VCaP (cell line): ENCODE measurements around the gene TMED5.
"Not testable (repeated sequence)": the region's sequence is repeated elsewhere in the genome, so short reads cannot be mapped to it uniquely, and the experiment has no call there.

Experiments
- H3K27ac ChIP-seq: fragments of 450-650 bp; 2 replicates; pipeline ENCODE4 v1.5.1; 2017
- TF ChIP-seq, protein P1 (sequence below): fragments of 450-650 bp; conservative IDR thresholded peaks from 2 replicates; pipeline ENCODE4 v1.5.1; 2017; ENCODE audit warnings: mild to moderate bottlenecking, moderate library complexity

TMED5 gene

GRCh38 chr1:93167006-93167405, 13.2 kb downstream of the TMED5 start:
- no peak overlapping the region for H3K27ac ChIP-seq
- TF ChIP-seq, protein P1, sequence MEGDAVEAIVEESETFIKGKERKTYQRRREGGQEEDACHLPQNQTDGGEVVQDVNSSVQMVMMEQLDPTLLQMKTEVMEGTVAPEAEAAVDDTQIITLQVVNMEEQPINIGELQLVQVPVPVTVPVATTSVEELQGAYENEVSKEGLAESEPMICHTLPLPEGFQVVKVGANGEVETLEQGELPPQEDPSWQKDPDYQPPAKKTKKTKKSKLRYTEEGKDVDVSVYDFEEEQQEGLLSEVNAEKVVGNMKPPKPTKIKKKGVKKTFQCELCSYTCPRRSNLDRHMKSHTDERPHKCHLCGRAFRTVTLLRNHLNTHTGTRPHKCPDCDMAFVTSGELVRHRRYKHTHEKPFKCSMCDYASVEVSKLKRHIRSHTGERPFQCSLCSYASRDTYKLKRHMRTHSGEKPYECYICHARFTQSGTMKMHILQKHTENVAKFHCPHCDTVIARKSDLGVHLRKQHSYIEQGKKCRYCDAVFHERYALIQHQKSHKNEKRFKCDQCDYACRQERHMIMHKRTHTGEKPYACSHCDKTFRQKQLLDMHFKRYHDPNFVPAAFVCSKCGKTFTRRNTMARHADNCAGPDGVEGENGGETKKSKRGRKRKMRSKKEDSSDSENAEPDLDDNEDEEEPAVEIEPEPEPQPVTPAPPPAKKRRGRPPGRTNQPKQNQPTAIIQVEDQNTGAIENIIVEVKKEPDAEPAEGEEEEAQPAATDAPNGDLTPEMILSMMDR, result no peak

GRCh38 chr1:93165895-93166294, 14.3 kb downstream of the TMED5 start:
- H3K27ac ChIP-seq, result not testable (repeated sequence)

DNA sequence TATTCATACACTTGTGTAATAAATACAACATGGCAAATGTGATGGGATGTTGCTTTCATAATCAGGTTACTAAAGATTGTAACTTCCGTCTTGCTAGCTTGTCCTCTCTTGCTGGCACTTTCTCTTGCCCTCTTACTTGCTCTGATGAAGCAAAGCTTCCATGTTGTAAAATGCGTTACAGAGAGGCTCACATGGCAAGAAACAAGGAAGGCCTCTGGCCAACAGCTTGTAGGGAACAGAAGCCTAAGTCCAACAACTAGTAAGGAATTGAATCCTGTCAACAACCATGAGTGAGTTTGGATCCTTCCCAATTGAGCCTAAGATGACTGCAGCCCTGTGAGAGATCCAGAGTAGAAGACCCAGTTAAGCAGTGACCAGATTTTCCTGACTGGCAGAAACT, 15.4 kb downstream of the TMED5 start:
- TF ChIP-seq, protein P1, result no peak
- H3K27ac ChIP-seq, result no peak overlapping the region

DNA sequence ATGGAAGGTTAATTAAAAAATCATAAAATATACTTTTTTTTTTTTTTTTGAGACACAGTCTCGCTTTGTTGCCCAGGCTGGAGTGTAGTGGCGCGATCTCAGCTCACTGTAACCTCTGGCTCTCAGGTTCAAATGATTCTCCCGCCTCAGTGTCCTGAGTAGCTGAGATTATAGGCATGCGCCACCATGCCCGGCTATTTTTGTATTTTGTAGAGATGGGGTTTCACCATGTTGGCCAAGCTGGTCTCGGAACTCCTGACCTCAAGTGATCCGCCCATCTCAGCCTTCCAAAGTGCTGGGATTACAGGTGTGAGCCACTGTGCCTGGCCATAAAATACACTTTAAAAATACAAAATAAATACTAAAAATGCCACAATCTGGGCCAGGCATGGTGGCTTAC, 16.9 kb downstream of the TMED5 start:
- H3K27ac ChIP-seq, result not testable (repeated sequence)

GRCh38 chr1:93159337-93159736, 20.9 kb downstream of the TMED5 start:
- no peak overlapping the region for H3K27ac ChIP-seq
- TF ChIP-seq, protein P1, result no peak

- TF ChIP-seq, protein P1, result no peak
Measured at GRCh38 chr1:93155335-93155734, 24.9 kb downstream of the TMED5 start.

DNA sequence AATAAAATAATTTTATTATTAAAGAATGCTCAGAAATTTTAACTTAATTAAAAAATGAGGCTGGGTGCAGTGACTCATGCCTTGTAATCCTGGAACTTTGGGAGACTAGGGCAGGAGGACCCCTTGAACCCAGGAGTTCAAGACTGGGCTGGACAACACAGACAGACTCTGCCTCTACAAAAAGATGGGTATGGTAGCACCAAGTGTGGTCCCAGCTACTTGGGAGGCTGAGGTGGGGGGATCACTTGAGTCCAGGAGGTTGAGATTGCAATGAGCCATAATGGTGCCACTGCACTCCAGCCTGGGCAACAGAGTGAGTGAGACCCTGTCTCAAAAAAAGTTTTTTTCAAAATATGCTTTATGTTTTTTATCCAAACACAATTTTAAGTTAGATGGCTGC, 25.3 kb downstream of the TMED5 start:
- TF ChIP-seq, protein P1, result no peak
- no peak overlapping the region for H3K27ac ChIP-seq

More at GRCh38 chr1:93155335-93155734, 24.9 kb downstream of the TMED5 start:
- H3K27ac ChIP-seq, result no peak overlapping the region

- H3K27ac ChIP-seq, result no peak overlapping the region
- TF ChIP-seq, protein P1, result no peak
Measured at GRCh38 chr1:93152835-93153234, 27.4 kb downstream of the TMED5 start.

GRCh38 chr1:93151474-93151873, 28.7 kb downstream of the TMED5 start:
- TF ChIP-seq, protein P1, result no peak
- H3K27ac ChIP-seq, result no peak overlapping the region
